GM10266 (cell line): ENCODE results near the gene ABHD16A.

ENCODE experiments used
- DNase-seq: peaks from one replicate; pipeline ENCODE4 v3.0.0; 2012; ENCODE audit errors: extremely low spot score
- CTCF ChIP-seq: IDR thresholded peaks from 2 replicates; pipeline ENCODE4 v1.5.1; 2012; ENCODE audit warnings: mild to moderate bottlenecking, low read depth; ENCODE audit not compliant: control insufficient read depth, insufficient read depth; ENCODE audit errors: missing control alignments

Gene ABHD16A

DNA sequence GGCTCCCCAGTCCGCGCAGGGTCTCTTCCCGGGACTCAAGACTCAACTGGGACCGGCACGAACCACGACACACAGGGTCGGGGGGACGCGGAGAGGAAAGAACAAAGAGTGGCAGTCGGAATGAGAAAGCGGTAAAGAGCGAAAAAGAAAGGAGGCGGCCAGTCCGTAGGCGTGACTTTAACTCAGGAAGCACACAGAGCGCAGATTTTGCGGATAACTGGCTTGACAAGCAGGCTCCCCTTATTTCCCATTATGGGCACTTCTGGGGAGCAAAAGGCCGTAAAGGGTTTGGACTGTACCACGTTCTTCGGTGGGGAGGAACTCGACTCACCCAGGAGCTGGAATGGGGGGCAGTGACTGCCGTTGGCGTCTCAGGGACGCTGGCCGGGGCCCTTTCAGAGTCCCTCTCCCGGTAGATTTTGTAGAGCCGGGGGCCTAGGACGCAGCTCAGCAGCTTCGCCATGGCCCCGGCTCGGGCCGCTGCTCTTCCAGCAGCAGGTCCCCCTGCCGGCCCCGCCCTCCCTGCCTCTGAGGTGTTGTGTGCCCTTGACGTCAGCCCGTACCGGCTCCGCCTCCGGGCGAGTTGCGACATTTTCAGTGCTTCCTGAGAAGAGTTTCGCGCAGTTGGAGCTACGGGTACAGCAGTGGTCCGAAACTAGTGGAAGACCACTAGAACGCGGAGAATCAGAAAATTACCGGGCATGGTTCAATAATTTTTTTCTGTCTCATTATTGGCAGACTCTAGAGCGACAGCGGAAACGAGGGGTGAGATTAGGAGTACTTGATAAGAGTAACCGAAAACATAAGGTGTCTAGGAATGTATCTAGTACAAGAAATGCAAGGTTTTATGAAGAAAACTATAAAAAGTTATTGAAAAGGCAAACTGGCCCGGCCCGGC, at the start of gene ABHD16A:
ABHD16A (minus strand) TSS at position 506 of the 898 bp plus-strand sequence; CDS start at position 463, 43 bp downstream.
- DNase-seq, result peak; percentile 96
- TF ChIP-seq CTCF, result no peak

GRCh38 chr6:31752739-31753319, 49.7 kb upstream of the ABHD16A start:
- no peak for TF ChIP-seq CTCF
- no peak for DNase-seq

DNA sequence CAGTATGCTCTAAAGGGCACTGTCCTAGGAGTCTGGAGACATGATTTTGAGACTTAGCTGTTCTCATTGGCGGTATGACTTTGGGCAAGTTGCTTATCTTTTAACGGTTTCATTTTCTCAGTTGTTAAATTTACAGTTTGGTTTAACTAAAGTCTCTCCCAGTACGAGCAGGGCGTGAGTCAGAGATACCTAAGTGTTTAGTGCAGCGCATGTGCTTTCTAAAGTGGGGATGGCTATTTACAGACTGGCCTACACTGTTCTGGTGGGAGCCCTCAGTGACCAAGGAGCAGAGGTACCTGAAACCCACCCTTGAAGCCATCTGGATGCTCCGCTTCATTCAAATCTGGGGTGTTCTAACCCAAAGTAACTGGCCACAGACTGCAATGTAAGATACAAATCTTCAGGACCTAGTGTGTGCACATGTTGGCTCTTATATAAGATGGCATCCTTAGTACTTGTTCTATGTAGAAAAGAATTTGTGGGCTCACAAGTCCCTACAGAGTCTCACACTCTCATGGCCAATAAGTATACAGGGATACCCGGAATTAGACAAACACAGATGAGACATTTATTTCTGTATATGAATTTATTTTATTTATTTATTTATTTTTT, 47.4 kb upstream of the ABHD16A start:
- TF ChIP-seq CTCF, result no peak
- no peak for DNase-seq

GRCh38 chr6:31749301-31750036, 46.3 kb upstream of the ABHD16A start:
- TF ChIP-seq CTCF, result no peak
- DNase-seq, result no peak

GRCh38 chr6:31744422-31744821, 41.3 kb upstream of the ABHD16A start:
- DNase-seq, result no peak
- no peak for TF ChIP-seq CTCF

DNA sequence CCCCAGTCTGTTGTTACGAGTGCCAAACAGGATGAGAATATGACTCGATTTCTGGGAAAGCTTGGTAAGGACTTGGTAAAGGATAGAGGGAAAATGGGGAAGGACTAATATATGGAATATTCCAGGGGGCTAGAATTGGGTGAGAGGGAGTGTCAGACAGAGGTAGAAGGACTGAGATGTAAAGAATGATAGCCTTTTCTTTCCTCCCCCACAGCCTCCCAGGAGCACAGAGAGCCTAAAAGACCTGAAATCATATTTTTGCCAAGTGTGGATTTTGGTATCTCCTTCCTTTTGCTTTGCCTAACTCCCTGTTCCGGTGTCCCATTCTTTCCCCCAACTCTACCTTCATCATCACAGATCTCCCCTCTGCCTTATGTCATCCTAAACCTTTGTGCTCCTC, 39.8 kb upstream of the ABHD16A start:
- DNase-seq, result no peak
- TF ChIP-seq CTCF, result no peak
